Germinal center (tissue), 1 donor: ENCODE data around the gene GTF2IRD1.
"Not testable (repeated sequence)": the region's sequence is repeated elsewhere in the genome, so short reads cannot be mapped to it uniquely, and the experiment has no call there.

Experiments
- DNase-seq: peaks from one replicate; pipeline ENCODE4 v3.0.0; 2012; ENCODE audit warnings: mixed read lengths, low spot score

Gene GTF2IRD1

DNA sequence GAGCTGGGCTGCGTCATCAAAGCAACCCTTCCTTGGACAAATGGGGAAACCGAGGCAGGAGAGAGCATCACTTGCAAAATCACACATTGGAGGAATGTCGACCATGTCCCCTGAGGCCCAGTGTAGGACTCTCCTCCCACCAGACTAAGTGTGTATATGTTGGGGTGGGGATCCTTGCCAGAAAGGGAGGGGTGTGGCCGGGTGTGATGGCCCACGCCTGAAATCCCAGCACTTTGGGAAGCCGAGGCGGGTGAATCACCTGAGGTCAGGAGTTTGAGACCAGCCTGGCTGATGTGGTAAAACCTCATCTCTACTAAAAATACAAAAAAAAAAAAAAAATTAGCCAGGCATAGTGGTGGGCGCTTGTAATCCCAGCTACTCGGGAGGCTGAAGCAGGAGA, 23.3 kb upstream of the GTF2IRD1 start:
- DNase-seq: not testable (repeated sequence)

GRCh38 chr7:74430961-74431466, 22.7 kb upstream of the GTF2IRD1 start:
- DNase-seq: no peak

DNA sequence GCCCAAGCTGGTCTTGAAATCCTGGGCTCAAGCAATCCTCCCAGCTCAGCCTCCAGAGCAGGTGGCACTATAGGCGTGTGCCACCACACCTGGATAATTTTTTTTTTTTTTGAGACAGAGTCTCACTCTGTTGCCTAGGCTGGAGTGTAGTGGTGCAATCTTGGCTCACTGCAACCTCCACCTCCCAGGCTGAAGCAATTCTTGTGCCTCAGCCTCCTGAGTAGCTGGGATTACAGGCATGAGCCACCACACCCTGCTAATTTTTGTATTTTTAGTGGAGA, 16.5 kb upstream of the GTF2IRD1 start:
- not testable (repeated sequence) for DNase-seq

- no peak for DNase-seq
Measured at GRCh38 chr7:74438327-74438726, 15.4 kb upstream of the GTF2IRD1 start.

DNA sequence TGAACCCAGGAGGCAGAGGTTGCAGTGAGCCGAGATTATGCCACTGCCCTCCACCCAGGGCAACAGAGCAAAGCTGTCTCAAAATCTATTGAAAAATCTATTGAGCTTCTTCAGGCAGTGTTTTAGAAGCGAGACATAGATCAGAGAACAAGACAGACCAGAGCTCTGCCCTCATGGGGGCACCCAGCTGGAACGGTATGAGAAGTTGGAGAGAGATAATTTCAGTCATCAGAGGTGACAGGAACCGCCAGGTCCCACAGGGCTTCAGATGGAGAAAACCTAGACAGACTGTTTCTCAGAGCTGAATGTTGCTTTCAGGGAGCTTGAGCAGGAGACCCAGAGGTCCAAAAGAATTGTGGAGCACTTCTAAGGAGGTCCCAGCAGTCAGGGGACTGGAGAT, 14.2 kb upstream of the GTF2IRD1 start:
- no peak for DNase-seq

DNA sequence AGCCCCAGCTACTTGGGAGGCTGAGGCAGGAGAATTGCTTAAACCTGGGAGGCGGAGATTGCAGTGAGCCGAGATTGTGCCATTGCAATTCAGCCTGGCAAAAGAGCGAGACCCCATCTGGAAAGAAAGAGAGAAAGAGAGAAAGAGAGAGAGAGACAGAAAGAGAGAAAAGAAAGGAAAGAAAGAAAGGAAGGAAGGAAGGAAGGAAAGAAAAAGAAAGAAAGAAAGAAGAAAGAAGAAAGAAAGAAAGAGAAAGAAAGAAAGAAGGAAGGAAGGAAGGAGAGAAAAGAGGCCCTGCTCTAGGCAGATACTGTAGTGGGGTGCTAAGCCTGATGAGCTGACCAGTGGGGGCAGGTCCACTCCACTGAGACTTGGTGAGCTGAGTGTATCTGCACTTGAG, 13.6 kb upstream of the GTF2IRD1 start:
- DNase-seq: not testable (repeated sequence)

- no peak for DNase-seq
Measured at GRCh38 chr7:74441801-74442200, 11.9 kb upstream of the GTF2IRD1 start.

DNA sequence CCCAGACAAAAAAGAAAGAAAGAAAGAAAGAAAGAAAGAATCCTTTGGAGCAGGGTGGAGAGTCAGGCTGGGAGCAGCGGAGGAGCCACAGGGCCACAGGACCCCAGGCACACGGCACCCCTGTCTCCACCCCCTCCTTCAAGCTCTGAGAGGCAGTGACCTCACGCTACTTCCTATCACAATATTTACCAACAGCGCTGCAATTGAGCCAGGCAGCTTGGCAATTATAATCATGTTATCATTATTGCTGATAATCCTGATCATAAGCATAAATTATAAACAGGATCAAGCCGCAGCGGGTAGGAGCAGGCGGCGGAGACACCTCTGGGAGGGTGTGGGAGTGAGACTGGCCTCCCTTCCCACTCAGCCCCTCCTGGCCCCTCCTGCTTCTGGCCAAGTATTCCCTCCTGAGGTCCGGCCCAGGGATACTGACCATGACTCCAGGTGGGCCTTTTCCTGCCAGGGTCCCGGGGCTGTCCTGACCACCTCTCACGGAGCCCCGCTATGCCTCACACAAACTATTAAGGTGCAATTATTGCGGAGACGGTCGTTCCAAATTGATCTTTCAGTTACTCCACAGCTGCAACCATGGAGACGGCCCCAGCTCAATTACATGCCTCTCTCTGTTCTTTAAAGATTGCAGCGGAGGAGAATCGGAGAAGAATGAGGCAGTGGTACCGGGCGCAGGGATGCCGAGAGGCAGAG, 10.0 kb upstream of the GTF2IRD1 start:
- DNase-seq: no peak

GRCh38 chr7:74449144-74449543, 4.6 kb upstream of the GTF2IRD1 start:
- no peak for DNase-seq

DNA sequence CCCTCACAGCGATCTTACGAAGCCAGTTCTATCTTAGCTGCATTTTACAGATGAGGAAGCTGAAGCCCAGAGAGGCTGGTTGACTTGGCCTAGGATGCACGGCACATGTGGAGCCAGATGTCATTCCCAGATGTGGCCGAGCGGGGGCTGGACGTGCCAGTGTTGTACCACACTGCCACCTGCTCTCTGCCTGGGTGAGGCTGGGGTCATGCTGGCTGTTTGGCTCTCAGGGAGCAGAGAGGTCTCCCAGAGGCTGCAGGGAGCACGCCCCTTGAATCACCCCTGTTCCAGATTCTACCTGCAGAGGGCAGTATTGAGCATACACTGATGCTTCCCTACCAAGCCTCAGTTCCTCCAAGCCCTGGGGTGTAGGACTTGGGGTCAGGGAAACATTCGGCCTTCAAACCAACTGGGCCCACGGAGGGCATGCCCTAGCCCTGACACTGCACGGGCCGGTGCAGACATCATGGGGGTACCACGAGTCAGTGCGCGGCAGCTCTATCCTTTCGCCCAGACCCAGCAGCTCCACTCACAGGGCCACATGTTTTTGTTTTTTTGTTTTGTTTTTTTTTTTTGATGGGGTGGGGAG, 3.8 kb upstream of the GTF2IRD1 start:
- DNase-seq: peak; percentile 84

- DNase-seq: no peak
Measured at GRCh38 chr7:74452748-74453321, 871 bp upstream of the GTF2IRD1 start.

- no peak for DNase-seq
Measured at GRCh38 chr7:74454021-74454924, 567 bp downstream of the GTF2IRD1 start.

DNA sequence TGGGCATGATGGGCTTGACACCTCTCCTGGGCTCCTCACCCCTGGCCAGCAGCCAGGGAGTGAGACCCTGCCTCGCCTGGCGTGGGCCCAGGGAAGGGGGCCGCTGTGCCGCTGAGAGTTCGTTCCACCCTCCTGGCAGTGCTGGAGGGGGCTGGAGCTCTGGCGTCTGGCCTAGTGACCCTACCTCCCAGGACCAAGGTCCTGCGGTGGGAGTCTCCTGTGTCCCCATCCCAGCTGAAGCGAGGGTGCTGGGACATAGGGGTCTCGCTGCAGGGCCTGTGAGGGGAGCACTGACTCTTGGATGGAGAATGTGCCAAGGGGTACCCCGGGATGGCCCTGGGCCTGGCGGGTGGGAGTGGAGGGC, 1.2 kb downstream of the GTF2IRD1 start:
- DNase-seq: no peak

DNA sequence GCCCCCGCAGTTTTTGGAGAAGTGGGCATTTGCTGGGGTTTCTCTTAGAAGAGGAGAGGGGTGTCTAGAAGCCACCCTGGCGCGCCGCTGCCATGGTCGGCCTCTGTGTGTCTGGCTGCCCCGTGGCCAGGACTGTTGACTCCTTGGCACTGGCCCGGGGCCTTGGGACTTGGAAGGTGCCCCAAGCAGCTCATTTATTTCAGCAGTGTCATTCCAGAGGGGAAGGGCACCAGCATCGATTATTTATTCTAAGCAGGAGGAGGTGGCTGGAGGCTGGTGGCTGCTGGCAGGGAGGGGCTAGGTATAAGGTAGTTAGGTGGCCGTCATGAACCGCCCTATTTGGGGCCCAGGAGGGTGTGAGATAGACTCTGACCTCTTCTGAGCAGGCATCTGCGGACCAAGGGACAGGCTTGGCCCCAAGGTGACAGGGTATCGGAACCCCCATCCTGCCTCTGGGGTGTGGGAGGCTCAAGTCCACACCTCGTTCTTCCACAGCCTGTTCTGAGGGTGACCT, 1.6 kb downstream of the GTF2IRD1 start:
- no peak for DNase-seq

DNA sequence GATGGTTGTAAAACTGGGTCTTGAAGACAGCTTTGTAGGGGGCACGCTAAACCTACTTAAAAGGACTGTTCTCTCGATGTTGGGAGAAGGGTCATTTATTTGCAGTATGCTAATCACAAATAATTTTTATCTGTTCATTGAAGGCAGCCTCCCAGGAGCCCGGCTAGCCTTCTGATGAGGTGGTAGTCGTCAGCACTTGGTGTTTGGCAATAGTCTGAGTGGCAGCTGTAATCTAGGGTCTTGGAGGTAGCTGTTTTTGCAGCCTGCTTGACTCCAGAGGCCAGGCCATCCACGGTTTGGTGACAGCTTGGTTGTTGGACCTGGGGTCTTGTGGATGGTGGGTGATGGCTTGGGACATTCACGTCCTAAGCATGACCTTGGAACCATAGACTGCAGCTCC, 2.2 kb downstream of the GTF2IRD1 start:
- DNase-seq: no peak

GRCh38 chr7:74457007-74457406, 3.3 kb downstream of the GTF2IRD1 start:
- DNase-seq: no peak

GRCh38 chr7:74461970-74462706, 8.4 kb downstream of the GTF2IRD1 start:
- DNase-seq: no peak

- no peak for DNase-seq
Measured at GRCh38 chr7:74462707-74463100, 9.0 kb downstream of the GTF2IRD1 start.

DNA sequence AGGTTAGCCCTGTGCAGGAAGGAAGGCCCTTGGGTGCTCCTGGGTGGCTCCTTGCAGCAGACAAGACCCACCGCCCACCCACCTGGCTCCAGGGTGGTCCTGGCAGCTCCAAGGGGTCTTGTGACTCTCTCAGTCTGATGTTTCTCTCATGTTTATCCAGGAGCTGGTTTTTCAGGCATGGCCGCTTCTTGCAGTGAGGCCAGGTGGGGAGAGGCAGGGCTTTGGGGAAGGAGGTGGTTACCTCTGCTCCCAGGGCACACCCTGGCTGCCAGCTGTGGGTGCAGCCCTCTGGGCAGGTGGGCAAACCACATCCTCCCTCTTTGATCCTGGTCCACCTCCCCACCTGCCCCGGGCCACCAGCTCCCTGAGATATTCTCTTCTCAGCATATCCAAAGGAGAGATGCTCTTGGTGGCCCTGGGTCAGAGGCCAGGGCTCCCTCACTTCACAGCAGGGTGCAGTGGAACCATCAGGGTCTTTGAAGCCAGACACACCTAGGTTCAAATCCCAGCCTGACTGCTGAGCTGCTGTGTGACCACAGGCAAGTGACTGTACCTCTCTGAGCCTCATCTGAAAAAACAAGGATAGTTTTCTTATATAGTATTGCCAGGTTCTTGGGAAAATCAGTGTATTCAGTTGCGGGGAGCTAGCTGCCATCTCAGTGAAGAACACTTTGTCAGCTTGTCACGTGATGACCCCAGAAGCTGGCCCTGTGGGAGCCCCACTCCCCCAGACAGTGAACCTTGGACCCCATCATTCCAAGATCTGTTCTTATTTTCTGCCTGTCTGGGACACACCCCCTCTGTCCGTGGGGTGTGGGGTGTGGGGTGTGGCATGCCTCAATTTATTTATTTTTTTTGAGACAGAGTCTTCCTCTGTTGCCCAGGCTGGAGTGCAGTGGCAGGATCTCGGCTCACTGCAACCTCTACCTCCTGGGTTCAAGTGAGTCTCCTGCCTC, 11.5 kb downstream of the GTF2IRD1 start:
- DNase-seq: no peak

- no peak for DNase-seq
Measured at GRCh38 chr7:74466196-74466813, 12.6 kb downstream of the GTF2IRD1 start.
